NCI-H146 (cell line): ENCODE data around the gene C16orf54.
A peak's percentile ranks its signal among the peaks of the same experiment; 100 is the strongest.
"Not testable (repeated sequence)": the region's sequence is repeated elsewhere in the genome, so short reads cannot be mapped to it uniquely, and the experiment has no call there.

ENCODE experiments used
- DNase-seq: peaks from one replicate; lab custom pipeline; 2025; lab: John Stamatoyannopoulos, UW

C16orf54 gene

GRCh38 chr16:29739927-29740629, 5.7 kb downstream of the C16orf54 start:
- not testable (repeated sequence) for DNase-seq

GRCh38 chr16:29738514-29738913, 7.3 kb downstream of the C16orf54 start:
- DNase-seq = no peak

GRCh38 chr16:29737713-29738112, 8.1 kb downstream of the C16orf54 start:
- no peak for DNase-seq

GRCh38 chr16:29736764-29737163, 9.0 kb downstream of the C16orf54 start:
- DNase-seq = no peak

DNA sequence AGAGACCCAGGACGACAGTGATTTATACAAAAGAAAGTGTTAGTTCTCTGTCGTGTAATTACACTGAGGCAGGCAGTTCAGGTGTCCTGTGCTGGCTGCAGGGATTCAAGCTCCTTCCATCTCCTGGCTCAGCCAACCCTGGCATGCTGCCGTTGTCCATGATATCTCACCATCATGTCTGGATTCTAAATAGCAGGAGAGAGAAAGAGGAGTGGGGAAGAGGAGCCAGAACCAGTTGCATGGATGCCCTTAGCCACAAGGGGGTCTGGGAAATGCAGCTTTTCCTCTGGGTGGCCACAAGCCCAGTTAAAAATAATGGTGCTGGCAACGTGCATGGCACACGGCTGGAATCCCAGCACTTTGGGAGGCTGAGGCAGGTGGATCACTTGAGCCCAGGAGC, 9.7 kb downstream of the C16orf54 start:
- peak; percentile 18 for DNase-seq

- DNase-seq = no peak
Measured at GRCh38 chr16:29734786-29735185, 11.0 kb downstream of the C16orf54 start.

DNA sequence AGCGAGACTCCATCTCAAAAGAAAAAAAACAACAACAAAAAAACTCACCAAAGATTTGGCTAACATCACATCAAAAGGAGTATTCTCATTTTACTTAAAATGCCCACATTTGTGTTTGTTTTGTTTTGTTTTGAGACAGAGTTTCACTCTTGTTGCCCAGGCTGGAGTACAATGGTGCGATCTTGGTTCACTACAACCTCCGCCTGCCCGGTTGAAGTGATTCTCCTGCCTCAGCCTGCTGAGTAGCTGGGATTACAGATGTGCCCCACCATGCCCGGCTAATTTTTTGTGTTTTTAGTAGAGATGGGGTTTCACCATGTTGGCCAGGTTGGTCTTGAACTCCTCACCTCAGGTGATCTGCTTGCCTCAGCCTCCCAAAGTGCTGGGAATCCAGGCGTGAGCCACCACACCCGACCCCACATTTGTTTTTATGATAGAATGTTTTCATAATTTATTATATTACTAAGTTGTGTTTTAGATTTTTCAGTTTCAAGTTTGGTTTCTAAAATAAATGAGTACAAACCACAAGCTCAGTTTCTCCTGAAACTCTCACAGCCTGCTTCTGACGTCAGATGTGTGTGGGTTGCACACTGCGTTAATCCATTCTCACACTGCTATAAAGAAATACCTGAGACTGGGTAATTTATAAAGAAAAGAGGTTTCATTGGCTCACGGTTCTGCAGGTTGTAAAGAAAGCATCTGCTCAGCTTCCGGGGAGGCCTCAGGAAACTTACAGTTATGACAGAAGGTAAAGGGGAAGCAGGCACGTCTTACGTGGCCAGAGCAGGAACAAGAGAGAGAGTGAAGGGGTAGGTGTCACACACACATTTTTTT, 13.8 kb downstream of the C16orf54 start:
- DNase-seq = not testable (repeated sequence)

GRCh38 chr16:29730649-29731048, 15.1 kb downstream of the C16orf54 start:
- no peak for DNase-seq

DNA sequence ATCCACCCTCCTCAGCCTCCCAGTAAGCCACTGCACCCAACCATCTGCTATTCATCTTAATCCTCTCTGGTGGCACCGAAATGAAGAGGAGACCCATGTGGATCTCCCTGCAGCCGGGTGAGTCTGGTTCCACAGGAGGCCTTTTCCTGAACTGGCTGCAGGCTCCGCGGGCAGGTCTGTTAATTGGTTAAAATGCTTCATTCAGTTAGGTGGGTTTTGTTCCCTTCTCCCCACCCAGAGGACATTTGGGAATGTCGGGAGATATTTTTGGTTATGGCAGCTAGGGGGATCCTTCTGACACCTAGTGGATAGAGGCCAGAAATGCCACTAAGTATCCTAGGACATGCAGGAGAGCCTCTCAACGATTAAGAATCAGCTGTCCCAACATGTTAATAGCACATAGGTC, 16.7 kb downstream of the C16orf54 start:
- peak; percentile 55 for DNase-seq

- DNase-seq = no peak
Measured at GRCh38 chr16:29727452-29727851, 18.3 kb downstream of the C16orf54 start.

DNA sequence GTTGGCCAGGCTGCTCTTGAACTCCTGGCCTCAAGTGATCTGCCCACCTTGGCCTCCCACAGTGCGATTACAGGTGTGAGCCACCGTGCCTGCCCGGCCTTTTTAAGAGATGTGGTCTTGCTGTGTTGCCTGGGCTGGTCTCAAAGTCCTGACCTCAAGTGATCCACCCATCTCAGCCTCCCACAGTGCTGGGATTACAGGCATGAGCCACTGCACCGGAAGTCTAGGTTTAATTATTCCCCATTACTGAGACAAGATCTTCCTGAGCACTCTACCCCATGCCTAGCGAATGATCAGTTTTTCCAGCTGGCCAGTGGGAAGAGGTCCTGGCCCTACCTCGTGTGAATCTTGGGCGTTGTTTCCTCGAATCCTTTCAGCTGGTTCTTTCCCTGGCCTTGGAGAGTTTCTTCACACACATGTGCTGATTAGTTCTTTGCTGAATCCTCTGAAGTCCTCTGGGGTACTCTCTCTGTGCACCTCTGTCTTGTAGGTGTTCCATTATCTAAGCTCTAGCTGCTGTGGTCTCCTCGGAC, 18.9 kb downstream of the C16orf54 start:
- peak; percentile 31 for DNase-seq

- peak; percentile 73 for DNase-seq
Measured at GRCh38 chr16:29721167-29721879, 24.5 kb downstream of the C16orf54 start.

DNA sequence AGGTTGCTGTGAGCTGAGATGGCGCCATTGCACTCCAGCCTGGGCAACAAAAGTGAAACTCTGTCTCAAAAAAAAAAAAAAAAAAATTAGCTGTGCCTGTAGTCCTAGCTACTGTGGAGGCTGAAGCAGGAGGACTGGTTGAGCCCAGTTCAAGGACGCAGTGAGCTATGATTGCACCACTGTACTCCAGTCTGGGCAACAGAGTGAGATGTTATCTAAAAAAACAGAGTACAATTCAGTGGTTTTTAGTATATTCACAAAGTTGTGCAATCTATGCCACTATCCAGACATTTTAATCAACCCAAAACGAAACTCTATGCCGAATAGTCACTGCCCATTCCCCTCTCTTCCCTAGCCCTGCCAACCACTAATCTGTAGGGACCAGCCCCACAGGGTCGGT, 25.1 kb downstream of the C16orf54 start:
- no peak for DNase-seq

- DNase-seq = no peak
Measured at GRCh38 chr16:29719063-29719462, 26.7 kb downstream of the C16orf54 start.

DNA sequence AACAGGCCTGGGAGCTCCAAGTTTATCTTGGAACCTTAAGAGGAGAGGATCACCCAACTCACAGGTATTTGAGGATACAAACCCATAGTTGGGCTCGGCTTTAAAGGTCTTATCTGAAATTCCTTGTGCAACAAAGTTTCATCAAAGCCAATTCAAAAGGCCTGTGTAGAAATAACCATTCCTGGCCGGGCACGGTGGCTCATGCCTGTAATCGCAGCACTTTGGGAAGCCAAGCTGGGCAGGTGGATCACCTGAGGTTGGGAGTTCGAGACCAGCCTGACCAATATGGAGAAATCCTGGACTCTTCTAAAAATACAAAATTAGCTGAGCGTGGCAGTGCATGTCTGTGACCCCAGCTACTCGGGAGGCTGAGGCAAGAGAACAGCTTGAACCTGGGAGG, 28.7 kb downstream of the C16orf54 start:
- no peak for DNase-seq

DNA sequence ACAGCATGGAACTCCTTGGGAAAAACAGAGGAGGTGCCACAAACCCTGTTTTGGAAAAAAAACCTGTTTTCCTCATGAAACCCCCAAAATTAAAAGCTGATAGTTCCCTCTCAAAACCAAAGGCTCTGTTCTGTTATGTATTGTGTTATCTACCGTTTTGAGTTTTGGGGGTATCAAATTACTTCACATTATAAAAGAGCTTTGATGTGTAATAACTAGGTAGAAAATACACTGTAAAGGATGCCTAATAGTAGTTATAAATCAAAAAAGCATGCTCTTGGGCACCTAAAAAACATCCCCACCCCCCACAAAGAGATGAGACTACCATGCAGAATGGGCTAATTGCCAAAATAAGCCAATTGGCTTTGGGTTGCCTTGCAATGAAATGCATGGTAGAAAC, 30.8 kb downstream of the C16orf54 start:
- peak; percentile 66 for DNase-seq

DNA sequence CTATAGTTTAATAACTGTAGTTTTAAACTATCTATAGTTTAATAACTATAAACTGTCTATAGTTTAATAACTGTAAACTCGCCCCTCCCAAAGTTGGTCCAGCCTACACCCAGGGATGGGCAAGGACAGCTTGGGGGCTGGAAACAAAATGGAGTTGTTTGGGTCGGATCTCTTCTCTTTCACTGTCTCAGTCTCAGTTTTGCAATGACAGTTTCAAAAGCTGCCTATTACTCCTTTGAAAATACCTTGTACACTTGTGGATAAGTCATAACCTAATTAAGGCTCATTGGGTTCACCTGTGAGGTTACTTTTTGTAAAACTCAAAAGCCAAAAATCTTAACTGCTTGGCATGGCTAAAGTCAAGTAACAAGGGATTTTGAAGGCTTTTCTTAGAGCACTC, 31.4 kb downstream of the C16orf54 start:
- DNase-seq = no peak

DNA sequence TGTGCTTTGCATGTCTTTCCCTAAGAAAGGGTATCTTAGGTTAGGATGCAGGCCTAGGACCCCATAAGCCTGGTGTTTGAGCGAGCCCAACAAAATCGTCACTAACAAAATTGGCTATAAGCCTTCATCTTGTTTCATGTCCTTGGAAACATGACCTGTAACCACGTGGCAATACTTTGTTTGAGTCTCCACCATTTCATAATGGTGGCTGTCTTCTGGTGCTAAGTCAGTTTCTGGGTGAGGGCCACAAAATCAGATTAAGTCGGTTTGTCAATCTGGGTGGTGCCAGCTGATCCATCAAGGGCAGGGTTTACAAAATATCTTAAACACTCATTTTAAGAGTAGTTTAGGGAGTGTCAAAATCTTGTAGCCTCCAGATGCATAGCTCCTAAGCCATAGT, 33.0 kb downstream of the C16orf54 start:
- no peak for DNase-seq

GRCh38 chr16:29710227-29711219, 35.3 kb downstream of the C16orf54 start:
- peak; percentile 53 for DNase-seq

- DNase-seq = not testable (repeated sequence)
Measured at GRCh38 chr16:29709657-29710056, 36.1 kb downstream of the C16orf54 start.

- no peak for DNase-seq
Measured at GRCh38 chr16:29708917-29709600, 36.7 kb downstream of the C16orf54 start.
